HG02678 (cell line): ENCODE measurements around the gene LEO1.

ENCODE experiments used
- ATAC-seq: cut with Tn5 transposase; IDR thresholded peaks from one replicate; pipeline ENCODE4 v1.9.1; 2021; ENCODE audit warnings: mild to moderate bottlenecking, moderate library complexity; ENCODE audit not compliant: unreplicated experiment

The LEO1 gene

DNA sequence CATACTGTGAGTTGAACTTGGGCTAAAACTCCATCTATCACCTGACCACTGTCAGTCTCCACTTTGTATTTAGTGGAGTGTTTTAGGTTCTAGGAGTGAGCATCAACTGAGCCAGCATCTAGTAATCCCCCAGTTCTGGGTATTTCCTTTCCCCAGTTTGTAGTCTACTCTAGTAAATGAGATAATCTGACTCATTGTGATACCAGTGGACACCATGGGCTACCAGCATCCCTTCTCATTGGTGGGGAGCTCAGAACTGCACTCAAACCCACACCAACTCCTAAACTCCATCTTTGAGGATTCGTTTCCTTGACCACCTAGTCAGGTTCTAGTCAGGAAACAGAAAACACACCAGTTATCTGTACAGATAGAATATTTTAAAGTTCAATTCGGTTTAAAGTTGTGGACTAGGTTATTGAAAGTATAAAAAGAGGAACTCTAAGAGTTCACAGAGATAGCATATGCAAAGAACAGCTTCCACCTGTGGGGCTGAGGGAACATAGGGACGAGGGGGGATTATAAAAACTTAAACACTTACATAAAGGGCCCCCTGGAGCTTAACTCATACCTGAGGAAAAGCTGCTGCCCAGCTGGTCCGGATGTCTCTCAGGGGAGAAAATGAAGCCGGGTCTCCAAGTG lies 36.0 kb downstream of the LEO1 start:
- peak; percentile 87 for ATAC-seq

DNA sequence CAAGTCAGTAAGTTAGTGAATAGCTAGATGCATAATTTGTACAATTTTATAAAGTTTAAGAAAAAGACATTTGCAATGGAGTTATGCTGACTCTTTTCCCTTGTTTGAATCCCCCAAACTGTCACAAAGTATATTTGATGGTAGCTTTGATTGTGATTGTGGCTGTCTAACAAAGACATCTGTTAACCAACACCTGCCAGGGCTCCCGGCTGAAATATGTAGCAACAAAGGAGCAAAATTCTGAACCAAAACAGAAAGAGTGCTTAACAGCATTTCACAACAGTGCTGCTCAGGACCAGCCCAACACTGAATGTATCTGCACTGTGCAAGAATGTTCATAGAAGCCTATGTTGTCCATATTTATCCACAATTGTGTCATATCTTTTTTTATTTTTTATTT lies 39.4 kb downstream of the LEO1 start:
- ATAC-seq, result no peak

- no peak for ATAC-seq
Measured at GRCh38 chr15:51931638-51932037, 39.9 kb downstream of the LEO1 start.

- ATAC-seq, result no peak
Measured at GRCh38 chr15:51931016-51931415, 40.6 kb downstream of the LEO1 start.

- ATAC-seq, result no peak
Measured at GRCh38 chr15:51926809-51927208, 44.8 kb downstream of the LEO1 start.

- ATAC-seq, result no peak
Measured at GRCh38 chr15:51924156-51925068, 47.2 kb downstream of the LEO1 start.

- ATAC-seq, result no peak
Measured at GRCh38 chr15:51917493-51917892, 54.1 kb downstream of the LEO1 start.

DNA sequence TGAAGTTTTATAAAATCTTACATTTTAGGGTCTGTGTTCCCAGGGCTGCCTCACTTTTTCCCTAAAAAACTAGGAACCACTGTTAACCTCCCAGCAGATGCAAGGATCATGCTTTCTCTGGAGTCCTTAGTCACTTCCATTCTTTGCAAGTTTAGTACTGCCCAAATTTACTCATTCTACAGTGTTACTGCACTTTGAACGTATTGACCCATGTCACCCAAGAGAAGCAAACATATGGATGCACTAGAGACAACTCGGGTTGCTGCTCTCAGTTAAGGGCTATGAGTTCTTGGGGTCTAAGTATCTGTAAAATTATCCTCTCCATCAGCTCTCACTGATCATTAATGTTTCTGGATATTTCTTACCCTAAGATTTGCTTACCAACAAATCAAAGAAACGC lies 59.0 kb downstream of the LEO1 start:
- no peak for ATAC-seq

DNA sequence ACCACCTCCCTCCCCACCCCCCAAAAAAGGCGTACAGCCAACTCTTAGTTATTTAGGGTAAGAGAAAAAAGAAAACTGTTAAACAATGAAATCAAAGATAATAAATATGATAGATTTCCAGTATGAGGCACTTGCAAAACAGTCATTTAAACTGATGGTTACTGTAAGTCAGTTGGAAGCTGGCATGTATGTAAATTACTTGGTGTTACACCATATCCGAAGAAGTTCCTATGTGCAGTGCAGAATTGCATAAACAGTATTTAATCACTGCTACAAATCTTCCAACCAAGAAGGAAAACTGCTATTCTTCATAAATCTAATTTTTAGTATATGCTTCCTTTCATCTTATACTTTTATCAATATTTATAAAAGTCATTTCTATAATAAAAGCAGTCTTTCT lies 62.0 kb downstream of the LEO1 start:
- ATAC-seq, result no peak

GRCh38 chr15:51908316-51908715 lies 63.3 kb downstream of the LEO1 start:
- ATAC-seq, result no peak

- ATAC-seq, result no peak
Measured at GRCh38 chr15:51907136-51907862, 64.3 kb downstream of the LEO1 start.

- ATAC-seq, result no peak
Measured at GRCh38 chr15:51904931-51905330, 66.6 kb downstream of the LEO1 start.

DNA sequence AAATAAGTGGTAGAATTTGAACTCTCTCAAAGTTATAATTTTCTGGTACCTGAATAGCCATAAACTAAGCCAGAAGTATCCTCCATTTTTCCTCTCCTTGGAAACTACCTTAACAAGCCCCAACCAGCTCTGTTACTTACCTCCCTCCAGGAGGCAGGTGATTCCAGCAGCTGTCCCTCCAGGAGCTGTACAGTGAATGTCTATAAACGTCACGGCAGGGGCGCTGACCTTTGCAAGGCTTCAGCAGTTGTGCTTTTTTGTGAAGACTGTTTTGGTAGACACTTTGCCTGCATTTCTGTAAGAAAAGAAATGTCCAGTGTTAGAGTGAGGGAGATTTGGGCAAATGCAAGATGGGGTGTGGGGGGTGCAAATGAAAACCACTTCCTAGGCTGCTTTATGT lies 67.2 kb downstream of the LEO1 start:
- no peak for ATAC-seq

GRCh38 chr15:51889486-51889885 lies 82.1 kb downstream of the LEO1 start:
- no peak for ATAC-seq

- ATAC-seq, result no peak
Measured at GRCh38 chr15:51888593-51889195, 82.9 kb downstream of the LEO1 start.
